ENCODE data around the gene TMEM151B. TPM values are rescaled to one million over a fixed set of nuclear protein-coding genes. Genes with fewer than 3 reads are reported as not detected.

Gene TMEM151B
- total and polyA plus RNA-seq, 2 of the 13 experiments (the other 11 are each of a cell fraction or from before 2014, with no cell fraction given): not detected

DNA sequence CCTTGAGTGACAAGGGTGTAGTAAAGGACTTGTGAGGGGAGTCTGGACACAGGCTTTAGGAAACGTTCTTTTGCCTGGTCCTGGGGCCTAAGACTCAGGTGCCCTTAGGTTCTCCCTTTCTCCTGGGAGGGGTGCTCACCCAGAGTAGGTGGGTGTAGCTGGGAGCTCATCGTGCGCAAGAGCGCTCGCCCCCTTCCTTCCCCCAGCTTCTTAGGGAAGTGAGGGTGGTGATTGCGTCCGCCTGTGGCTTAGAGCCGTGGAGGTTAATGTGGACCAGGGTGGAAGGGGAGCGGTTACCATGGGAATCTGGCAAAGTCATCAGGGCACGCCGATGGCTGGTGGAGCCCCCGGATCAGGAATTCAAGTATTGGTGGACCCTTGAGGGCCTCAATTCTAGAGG lies 46.2 kb downstream of the TMEM151B start:
- ATAC-seq (no peak), DNase-seq (ENCODE audit: low spot score) (no peak), FAIRE-seq (no peak)
- 67% methylated on average over 12 of the region's 12 CpGs for WGBS (ENCODE audit: low lambda C conversion rate)
- no peak overlapping the region for H3K4me3 ChIP-seq (replicated peaks in 1 of 3; ENCODE audit: insufficient read depth in 1 of 3, low read depth in 2 of 3, low read length in 3 of 3)
- H3K4me1 ChIP-seq (ENCODE audit: insufficient read depth, low read length): peaks cover 21% of the 10 kb centered on the region
- H3K79me2 ChIP-seq (ENCODE audit: insufficient read depth, low read length): peaks cover 14% of the 10 kb centered on the region
- H3K4me2 ChIP-seq (ENCODE audit: low read depth, low read length): no peak overlapping the region
- no TSS peak for BruUV-seq (replicated peaks)
- intact Hi-C loops (cut with micrococcal nuclease; ENCODE audit: unreplicated experiment) (no loop called here), in situ Hi-C loops (cut with HindIII; ENCODE audit: extremely low pct_ligation_motif_present, low pct_unique_long_range_greater_than_20kb) (no loop called here)
- ChIA-PET CTCF (ENCODE audit: low intra/inter-chr PET ratio, low total read pairs) (no interaction called here), POLR2A (no interaction called here)
- no peak overlapping the region for H3K27ac ChIP-seq (ENCODE audit: extremely low read length, insufficient read depth, low read length)
- peaks cover 3 to 48% of the 10 kb centered on the region in 2 experiments; a peak in 4 of 5 replicates for H3K27me3 ChIP-seq (ENCODE audit: control insufficient read depth in 1 of 2, insufficient read depth in 2 of 2, low read length in 2 of 2)
- no peak overlapping the region for H3K9ac ChIP-seq (ENCODE audit: insufficient read depth, low read depth, low read length)
- H2AFZ ChIP-seq (ENCODE audit: low read length): no peak overlapping the region
- no peaks in the 10 kb centered on the region for H4K20me1 ChIP-seq (ENCODE audit: insufficient read depth, low read length)
- H3K9me3 ChIP-seq (ENCODE audit: low read length): no peaks in the 10 kb centered on the region
- TF ChIP-seq NPAS2 (CRISPR knock-in tag; IDR thresholded peaks at IDR 0.05; ENCODE audit: borderline replicate concordance) (no peak), MAX (IDR thresholded peaks at IDR 0.05) (no peak), MYPOP (CRISPR knock-in tag; IDR thresholded peaks at IDR 0.05) (no peak), ZFP1 (CRISPR knock-in tag; IDR thresholded peaks at IDR 0.05) (no peak), CBX1 (IDR thresholded peaks at IDR 0.05; ENCODE audit: low read depth) (no peak), HDAC6 (IDR thresholded peaks at IDR 0.05; ENCODE audit: low read depth, low read length) (no peak), ZNF138 (CRISPR knock-in tag; IDR thresholded peaks at IDR 0.05; ENCODE audit: low read depth) (no peak), ZC3H4 (CRISPR knock-in tag; IDR thresholded peaks at IDR 0.05; ENCODE audit: borderline replicate concordance) (no peak), ZNF670 (CRISPR knock-in tag; IDR thresholded peaks at IDR 0.05; ENCODE audit: borderline replicate concordance) (no peak), FOXO1 (CRISPR knock-in tag; IDR thresholded peaks at IDR 0.05) (no peak), PHF20 (CRISPR knock-in tag; IDR thresholded peaks at IDR 0.05) (no peak), CENPX (CRISPR knock-in tag; IDR thresholded peaks at IDR 0.05) (no peak), ZNF101 (CRISPR knock-in tag; IDR thresholded peaks at IDR 0.05; ENCODE audit: borderline replicate concordance, low read depth) (no peak), SMARCE1 (IDR thresholded peaks at IDR 0.05; ENCODE audit: borderline replicate concordance) (no peak), ELF3 (CRISPR knock-in tag; IDR thresholded peaks at IDR 0.05) (no peak), MBD4 (IDR thresholded peaks at IDR 0.05; ENCODE audit: borderline replicate concordance, low read length) (no peak)
- H3K36me3 ChIP-seq (replicated peaks in 1 of 2; ENCODE audit: control insufficient read depth in 1 of 2, insufficient read depth in 2 of 2, low read length in 2 of 2): peaks cover 2 to 6% of the 10 kb centered on the region in 2 experiments; a peak in 2 of 5 replicates

All from HepG2 (cell line).